HG02588 (cell line): ENCODE results near the gene FOXL3.
"Not testable (repeated sequence)": the region's sequence is repeated elsewhere in the genome, so short reads cannot be mapped to it uniquely, and the experiment has no call there.

ENCODE experiments used
- ATAC-seq: cut with Tn5 transposase; IDR thresholded peaks from one replicate; pipeline ENCODE4 v1.9.1; 2021; ENCODE audit warnings: mild to moderate bottlenecking, moderate library complexity; ENCODE audit not compliant: unreplicated experiment

FOXL3 gene

DNA sequence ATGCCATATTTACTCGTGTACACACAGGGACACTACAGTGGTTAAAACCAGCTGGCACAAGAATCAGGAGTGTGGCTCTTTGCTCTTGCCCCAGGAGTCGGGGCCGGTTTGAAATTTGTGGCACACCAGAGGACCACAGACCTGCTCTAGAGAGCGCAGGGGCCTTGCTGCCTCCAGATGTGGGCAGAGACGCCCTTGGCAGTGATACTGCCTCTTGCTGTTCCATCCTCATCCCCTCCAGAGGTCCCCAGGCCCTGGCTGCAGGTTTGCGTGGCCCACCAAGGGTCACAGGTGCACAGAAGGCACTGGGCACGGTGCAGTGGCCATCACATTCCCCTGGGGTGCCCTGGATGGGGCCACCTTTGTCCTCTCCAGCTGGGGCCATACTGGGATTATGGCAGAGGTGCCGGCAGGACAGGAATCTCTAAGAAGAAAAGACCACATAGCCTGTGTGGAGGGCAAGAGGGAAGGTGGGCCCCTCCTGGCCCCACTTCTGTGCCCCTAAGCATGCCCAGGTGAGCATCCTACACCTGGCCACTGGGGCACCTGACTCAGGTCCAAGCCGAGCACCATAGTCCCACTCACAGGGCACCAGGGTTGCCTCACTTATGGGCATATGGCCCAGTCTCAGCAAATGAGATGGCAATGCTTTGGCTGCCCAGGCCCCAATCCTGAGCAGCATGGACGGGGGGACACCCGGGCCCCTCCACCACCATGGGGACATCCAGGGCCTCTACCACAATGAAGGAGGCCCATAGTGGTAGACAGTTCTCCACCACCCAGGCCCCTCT is 45.6 kb downstream of the FOXL3 start:
- no peak for ATAC-seq

DNA sequence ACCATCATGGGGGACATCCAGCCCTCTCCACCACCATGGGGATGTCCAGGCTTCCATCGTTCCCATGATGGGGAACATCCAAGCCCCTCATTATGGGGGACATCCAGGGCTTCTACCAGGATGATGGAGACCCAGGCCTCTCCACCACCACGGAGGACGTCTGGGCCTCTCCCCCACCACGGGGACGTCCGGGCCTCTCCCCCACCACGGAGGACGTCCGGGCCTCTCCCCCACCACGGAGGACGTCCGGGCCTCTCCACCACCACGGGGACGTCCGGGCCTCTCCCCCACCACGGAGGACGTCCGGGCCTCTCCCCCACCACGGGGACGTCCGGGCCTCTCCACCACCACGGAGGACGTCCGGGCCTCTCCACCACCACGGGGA is 46.2 kb downstream of the FOXL3 start:
- not testable (repeated sequence) for ATAC-seq

DNA sequence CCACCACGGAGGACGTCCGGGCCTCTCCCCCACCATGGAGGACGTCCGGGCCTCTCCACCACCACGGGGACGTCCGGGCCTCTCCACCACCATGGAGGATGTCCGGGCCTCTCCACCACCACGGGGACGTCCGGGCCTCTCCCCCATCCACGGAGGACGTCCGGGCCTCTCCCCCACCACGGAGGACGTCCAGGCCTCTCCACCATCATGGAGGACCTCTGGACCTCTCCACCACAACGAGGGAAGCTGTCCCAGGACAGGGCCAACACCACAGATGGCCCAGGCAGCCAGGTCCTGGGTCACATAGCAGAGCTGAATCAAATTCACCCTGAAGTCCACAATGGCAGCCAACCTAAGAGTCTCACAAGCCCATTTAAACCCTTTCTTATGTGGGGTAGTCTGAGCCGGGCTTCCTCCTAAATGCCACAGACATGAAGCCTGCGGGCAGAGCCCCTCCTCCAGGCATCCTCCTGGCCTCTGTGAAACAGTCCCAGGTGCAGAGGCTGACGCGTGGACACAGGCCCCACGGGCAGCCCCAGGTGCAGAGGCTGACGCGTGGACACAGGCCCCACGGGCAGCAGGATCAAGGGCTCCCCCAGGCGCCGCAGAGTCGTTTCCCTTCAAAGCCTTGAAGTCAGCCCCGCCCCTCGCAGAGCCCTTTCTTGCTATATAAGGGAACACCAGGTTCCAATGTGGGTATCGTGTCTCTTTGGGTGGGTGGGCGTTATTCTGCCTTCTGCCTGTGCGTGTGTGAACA is 47.0 kb downstream of the FOXL3 start:
- no peak for ATAC-seq

- ATAC-seq, result no peak
Measured at GRCh38 chr7:337567-337951, 47.6 kb downstream of the FOXL3 start.

- ATAC-seq, result no peak
Measured at GRCh38 chr7:338295-339061, 48.5 kb downstream of the FOXL3 start.

DNA sequence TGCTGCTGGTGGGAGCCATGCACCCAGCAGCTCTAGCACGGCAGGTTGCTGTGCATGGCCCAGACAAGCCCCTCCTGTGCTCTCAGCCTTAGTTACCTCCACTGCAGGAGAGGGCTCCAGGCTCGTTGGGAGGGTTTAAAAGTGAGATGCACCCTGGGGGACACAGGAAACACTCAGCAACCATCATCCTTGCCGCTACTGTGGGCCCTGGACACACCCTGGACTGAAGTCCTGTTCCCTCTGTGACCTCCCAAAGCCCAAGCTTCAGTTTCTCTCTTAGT is 49.0 kb downstream of the FOXL3 start:
- no peak for ATAC-seq

DNA sequence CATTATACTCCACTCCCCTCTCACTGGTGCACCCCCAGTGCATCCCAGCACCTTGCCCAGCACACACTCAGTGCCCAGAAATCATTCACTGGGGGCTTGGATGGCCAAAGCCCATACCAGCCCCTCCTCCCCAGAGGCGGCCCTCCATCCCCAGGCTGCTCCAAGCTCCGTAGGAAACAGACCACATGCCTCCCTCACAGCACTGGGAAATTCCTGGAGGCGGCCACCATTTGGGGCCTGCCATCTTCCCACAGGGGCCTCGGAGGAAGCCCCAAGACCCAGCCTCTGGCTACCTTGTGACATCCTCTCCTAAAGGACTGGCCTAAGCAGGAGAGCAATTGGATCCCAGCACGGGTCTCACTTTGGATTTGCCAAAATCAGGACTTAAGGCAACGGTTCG is 49.7 kb downstream of the FOXL3 start:
- ATAC-seq, result no peak

- no peak for ATAC-seq
Measured at GRCh38 chr7:340200-340937, 50.4 kb downstream of the FOXL3 start.
